NCI-H345 treated with DMSO at 0.1 percent for 48 hours (cell line): ENCODE results near the gene ZNF407.
"Not testable (repeated sequence)": the region's sequence is repeated elsewhere in the genome, so short reads cannot be mapped to it uniquely, and the experiment has no call there.

ENCODE experiments used
- DNase-seq: peaks from one replicate; lab custom pipeline; 2025; ENCODE audit not compliant: unreplicated experiment; lab: John Stamatoyannopoulos, UW

ZNF407 gene

DNA sequence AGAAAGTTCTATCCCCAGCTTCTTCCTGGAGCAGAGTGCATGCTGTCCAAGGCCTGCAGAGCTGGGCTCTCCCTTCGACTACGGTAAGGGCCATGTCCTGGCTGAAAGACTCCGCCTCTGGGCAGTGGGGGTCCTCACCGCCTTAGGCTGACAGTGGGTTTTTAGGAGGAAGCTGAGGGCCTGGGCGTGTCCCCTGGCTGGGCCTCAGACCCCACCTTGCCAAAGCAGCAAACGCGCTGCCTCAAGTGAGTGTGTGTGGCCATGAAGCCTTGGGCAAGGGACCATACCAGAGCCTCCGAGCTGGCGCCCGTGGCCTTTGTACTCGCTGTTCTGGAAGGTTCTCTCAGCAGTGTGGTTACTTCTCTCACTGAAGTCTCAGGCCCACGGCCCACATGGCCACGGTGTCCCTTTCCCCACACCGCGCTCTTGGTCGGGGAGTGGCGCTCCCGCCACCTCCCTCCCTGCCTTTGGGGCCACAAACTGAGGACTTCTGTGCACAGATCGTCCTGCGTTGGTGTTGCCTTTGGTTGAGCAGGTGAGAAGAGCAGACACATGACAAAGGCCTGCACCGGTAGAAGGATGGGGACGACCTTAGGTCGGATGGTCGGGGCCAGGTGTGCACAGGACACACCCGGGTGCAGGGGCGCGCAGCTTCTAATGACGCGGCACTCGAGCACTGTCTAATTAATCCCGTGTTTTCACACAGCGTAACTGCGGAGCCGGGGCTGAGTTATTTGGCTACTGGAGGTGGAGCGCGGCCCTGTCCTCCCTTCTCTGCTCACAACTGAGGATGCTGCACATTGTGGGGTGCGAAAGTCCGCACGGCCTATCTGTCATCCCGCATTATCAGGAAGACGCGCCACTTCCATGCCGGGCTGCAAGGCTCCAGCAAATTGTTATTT, 489.7 kb downstream of the ZNF407 start:
- no peak for DNase-seq

GRCh38 chr18:75088021-75088506, 490.4 kb downstream of the ZNF407 start:
- no peak for DNase-seq

GRCh38 chr18:75088622-75089211, 491.0 kb downstream of the ZNF407 start:
- no peak for DNase-seq

- no peak for DNase-seq
These were observed 492.2 kb downstream of the ZNF407 start for GRCh38 chr18:75089748-75090327.

DNA sequence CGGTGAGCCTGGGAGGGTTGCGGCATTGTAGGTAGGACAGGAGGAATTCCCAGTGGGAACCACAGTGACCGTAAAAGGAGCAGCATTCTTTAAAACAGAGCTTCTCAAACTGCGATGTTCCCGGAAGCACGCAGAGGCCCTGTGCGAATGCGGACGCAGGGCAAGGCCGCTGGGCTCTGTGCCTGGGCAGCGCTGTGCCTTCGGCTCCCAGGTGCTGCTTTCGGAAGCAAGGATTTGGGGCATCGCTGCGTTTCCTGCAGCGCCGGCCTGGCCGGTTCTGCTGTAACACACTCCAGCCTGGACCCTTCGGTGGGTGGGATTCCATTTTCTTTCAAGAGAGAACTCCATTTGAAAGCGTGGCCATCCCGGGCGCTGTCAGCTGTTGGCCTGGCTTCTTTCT, 492.7 kb downstream of the ZNF407 start:
- no peak for DNase-seq

DNA sequence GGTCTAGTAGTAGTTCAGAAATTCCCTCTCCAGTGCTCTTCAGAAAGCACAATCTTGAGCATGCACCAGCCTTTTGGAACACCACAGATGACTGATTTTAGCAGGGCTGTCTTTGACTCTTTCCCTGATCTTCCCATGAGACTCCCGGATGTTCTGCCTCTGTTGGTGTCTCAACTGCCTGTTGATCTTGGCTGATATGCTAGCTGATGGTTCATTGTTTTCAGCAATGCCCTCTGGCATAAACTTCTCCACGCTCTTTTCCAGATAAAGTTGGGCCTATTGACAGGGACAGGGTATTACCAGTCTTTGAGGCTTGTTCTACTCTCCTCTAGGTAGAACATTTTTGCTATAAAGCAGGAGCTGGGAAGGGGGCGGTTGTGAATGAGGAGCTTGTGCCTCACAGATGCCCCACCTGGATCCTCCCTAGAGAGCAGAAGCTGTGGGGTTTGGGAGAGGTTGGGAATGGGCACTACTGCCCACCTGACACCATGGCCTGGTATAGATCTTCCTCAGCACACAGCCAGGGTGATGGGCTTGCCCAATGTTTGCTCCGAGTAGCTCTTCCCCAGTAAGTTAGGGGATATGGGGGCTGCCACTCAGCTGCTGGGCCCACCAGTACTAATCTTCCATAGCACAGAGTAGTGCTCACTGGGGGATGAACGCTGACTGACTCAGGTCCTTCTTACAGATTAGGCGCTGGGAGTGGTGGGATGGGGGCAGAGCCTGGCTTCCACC, 500.0 kb downstream of the ZNF407 start:
- DNase-seq = no peak

GRCh38 chr18:75100832-75101630, 503.4 kb downstream of the ZNF407 start:
- no peak for DNase-seq

DNA sequence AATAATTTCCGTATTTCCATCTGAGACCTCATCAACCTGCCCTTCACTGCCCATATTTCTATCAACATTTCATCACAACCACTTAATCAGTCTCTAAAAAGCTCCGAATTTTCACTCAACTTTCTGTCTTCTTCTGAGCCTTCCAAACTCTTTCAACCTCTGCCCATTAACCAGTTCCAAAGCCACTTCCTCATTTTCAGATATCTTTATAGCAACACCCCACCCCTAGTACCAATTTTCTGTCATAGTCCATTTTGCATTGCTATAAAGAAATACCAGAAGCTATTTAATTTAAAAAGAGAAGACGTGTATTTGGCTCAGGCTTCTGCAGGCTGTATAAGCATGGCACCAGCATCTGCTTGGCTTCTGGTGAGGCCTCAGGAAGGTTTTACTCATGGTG, 504.2 kb downstream of the ZNF407 start:
- no peak for DNase-seq

- not testable (repeated sequence) for DNase-seq
These were observed 506.4 kb downstream of the ZNF407 start for GRCh38 chr18:75104029-75104428.

DNA sequence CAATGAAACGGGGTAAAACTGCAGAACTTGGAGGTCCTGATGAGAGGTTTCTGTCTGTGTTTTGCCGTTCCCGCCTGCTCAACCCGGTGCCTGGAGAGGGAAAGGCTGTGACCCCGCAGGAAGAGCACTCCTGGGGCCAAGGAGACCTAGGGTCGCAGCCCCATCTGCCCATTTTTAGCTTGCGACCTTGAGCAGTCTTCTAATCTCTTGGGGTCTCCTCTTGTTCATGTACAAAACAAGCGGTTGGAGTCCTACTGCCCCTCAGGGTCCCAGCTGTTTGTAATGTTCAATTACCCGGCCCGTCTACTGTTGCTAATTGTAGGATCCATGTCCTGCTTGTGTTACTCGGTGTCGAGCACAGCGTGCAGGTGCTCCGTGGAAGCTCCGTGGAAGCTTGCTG, 506.8 kb downstream of the ZNF407 start:
- no peak for DNase-seq

- no peak for DNase-seq
These were observed 508.0 kb downstream of the ZNF407 start for GRCh38 chr18:75105551-75106254.

DNA sequence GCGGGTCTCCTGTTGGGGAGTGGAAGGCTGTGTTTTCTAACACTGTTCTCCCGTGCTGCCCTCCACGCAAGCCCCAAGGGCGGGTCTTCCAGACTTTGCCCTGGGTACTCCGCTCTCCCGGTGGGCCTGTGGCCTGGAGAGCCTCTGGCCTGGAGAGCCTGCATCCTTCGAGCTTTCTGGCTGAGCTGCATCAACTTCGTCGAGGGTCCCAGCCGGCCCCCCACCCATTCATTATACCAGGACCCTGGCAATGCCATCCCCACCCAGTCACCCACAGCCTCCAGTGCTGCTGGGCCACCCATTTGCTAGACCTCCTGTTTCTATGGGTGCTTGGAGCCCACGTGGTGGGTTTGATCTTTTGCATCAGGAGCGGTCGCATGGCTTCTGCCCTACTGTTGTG, 509.1 kb downstream of the ZNF407 start:
- no peak for DNase-seq

- DNase-seq = no peak
These were observed 509.7 kb downstream of the ZNF407 start for GRCh38 chr18:75107196-75107930.

- no peak for DNase-seq
These were observed 510.2 kb downstream of the ZNF407 start for GRCh38 chr18:75107931-75108276.

DNA sequence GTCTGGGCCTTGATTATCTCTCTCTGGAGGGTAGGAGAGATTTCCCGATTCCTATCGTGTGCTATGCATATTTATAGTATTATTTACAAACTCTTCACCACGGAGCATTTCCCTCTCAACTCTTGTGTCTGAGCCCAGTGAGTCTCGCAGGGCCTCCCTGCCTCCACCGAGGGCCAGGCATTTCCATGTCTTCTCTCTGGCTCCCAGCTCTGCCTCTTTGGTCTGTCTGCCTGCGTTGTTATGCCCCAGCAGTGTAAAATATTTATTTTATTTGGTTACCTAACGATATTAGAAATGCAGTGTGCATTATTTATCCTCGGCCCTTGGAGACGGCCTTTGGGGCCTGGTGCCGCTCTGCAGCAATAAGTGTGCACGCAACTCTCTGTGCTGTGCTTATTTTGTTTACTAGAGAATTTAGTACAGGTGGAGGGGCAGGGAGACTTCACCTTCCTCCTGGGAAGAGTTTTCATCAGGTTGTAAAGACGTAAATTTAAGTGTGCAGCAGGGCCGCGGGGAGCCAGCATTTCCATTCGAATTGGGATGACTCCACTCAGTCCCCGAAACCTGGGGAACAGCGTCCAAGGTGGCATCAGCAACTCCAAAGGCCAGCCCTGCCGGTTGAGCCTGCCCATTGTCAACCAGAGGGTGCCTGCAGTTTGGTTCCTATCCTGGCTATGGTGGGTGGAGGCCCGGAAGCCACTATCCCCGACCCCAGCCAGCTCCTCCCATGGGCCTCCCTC, 511.1 kb downstream of the ZNF407 start:
- no peak for DNase-seq

DNA sequence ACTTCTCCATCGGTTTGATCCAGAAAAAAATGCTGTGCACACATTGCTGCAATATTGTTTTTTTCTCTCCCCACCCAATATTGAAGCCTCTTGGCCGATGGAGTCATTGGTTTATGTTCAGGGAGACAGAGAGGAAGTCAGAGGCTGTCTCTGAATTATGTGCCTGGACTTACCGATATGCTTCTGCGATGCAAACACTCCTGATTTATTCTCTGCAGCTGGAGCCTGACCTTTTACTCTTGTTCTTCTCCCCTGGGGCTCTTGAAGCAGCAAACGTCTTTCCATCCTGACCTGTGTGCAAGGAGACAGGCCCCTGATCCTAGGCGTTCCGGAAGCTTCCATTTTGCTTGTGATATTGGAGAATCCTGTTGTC, 511.6 kb downstream of the ZNF407 start:
- DNase-seq = no peak

DNA sequence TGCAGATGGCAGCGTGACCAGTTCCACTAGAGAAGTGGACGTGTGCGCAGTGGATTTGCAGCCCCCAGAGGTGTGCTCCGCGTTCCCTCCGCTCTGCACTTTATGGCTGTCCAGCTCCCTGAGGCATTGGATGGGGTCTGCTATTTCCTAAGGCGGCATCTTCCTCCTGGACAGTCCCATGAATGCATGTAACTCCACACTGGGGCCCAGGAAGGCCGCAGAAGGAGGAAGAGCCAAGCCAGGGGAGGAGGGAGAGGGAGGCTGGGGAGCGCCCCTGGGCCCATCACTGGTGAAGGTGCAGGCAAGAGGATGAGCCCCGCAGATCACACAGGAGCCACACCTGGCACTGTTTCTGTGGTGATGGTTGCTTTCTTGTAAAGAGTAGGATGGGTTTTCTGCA, 512.1 kb downstream of the ZNF407 start:
- DNase-seq = no peak

- DNase-seq = no peak
These were observed 512.6 kb downstream of the ZNF407 start for GRCh38 chr18:75110311-75110710.
